ENCODE data around the gene LIME1.

The LIME1 gene

GRCh38 chr20:63748070-63748933, 11.8 kb downstream of the LIME1 start:
- no peaks in the 10 kb centered on the region for H3K36me3 ChIP-seq (ENCODE audit: control insufficient read depth in 2 of 2, insufficient read depth in 2 of 2, low read length in 2 of 2)
- H3K27ac ChIP-seq (ENCODE audit: low read length): no peak overlapping the region

GRCh38 chr20:63748934-63749270, 12.4 kb downstream of the LIME1 start:
- Histone ChIP-seq H3K27ac (ENCODE audit: low read length) (no peak overlapping the region), H3K4me1 (ENCODE audit: control insufficient read depth, insufficient read depth, low read length) (no peaks in the 10 kb centered on the region), H3K9ac (ENCODE audit: low read length in 2 of 2) (no peak overlapping the region), H3K36me3 (ENCODE audit: control insufficient read depth in 2 of 2, insufficient read depth in 2 of 2, low read length in 2 of 2) (no peaks in the 10 kb centered on the region), H3K9me3 (ENCODE audit: control insufficient read depth in 2 of 2, low read length in 2 of 2) (no peaks in the 10 kb centered on the region), H3K4me3 (ENCODE audit: low read length in 2 of 2) (no peak overlapping the region), H3K27me3 (ENCODE audit: control insufficient read depth in 1 of 2, insufficient read depth in 2 of 2, low read length in 2 of 2) (no peaks in the 10 kb centered on the region)

More at GRCh38 chr20:63748070-63748933, 11.8 kb downstream of the LIME1 start:
- Histone ChIP-seq H3K4me3 (ENCODE audit: low read length in 2 of 2) (no peak overlapping the region), H3K9ac (ENCODE audit: low read length in 2 of 2) (no peak overlapping the region), H3K27me3 (ENCODE audit: control insufficient read depth in 1 of 2, insufficient read depth in 2 of 2, low read length in 2 of 2) (no peaks in the 10 kb centered on the region), H3K4me1 (ENCODE audit: control insufficient read depth, insufficient read depth, low read length) (no peaks in the 10 kb centered on the region), H3K9me3 (ENCODE audit: control insufficient read depth in 2 of 2, low read length in 2 of 2) (no peaks in the 10 kb centered on the region)

GRCh38 chr20:63749597-63750508, 13.4 kb downstream of the LIME1 start:
- Histone ChIP-seq H3K9me3 (ENCODE audit: control insufficient read depth in 2 of 2, low read length in 2 of 2) (no peaks in the 10 kb centered on the region), H3K4me1 (ENCODE audit: control insufficient read depth, insufficient read depth, low read length) (no peaks in the 10 kb centered on the region), H3K27me3 (ENCODE audit: control insufficient read depth in 1 of 2, insufficient read depth in 2 of 2, low read length in 2 of 2) (no peaks in the 10 kb centered on the region), H3K36me3 (ENCODE audit: control insufficient read depth in 2 of 2, insufficient read depth in 2 of 2, low read length in 2 of 2) (no peaks in the 10 kb centered on the region), H3K4me3 (ENCODE audit: low read length in 2 of 2) (no peak overlapping the region), H3K9ac (ENCODE audit: low read length in 2 of 2) (no peak overlapping the region), H3K27ac (ENCODE audit: low read length) (no peak overlapping the region)

GRCh38 chr20:63750807-63751470, 14.5 kb downstream of the LIME1 start:
- no peak overlapping the region for H3K9ac ChIP-seq (ENCODE audit: low read length in 2 of 2)
- no peaks in the 10 kb centered on the region for H3K27me3 ChIP-seq (ENCODE audit: control insufficient read depth in 1 of 2, insufficient read depth in 2 of 2, low read length in 2 of 2)
- H3K4me1 ChIP-seq (ENCODE audit: control insufficient read depth, insufficient read depth, low read length): no peaks in the 10 kb centered on the region
- H3K4me3 ChIP-seq (ENCODE audit: low read length in 2 of 2): no peak overlapping the region
- H3K36me3 ChIP-seq (ENCODE audit: control insufficient read depth in 2 of 2, insufficient read depth in 2 of 2, low read length in 2 of 2): no peaks in the 10 kb centered on the region
- no peaks in the 10 kb centered on the region for H3K9me3 ChIP-seq (ENCODE audit: control insufficient read depth in 2 of 2, low read length in 2 of 2)
- no peak overlapping the region for H3K27ac ChIP-seq (ENCODE audit: low read length)

GRCh38 chr20:63751471-63752271, 15.2 kb downstream of the LIME1 start:
- Histone ChIP-seq H3K4me3 (ENCODE audit: low read length in 2 of 2) (no peak overlapping the region), H3K27me3 (ENCODE audit: control insufficient read depth in 1 of 2, insufficient read depth in 2 of 2, low read length in 2 of 2) (no peaks in the 10 kb centered on the region), H3K9me3 (ENCODE audit: control insufficient read depth in 2 of 2, low read length in 2 of 2) (no peaks in the 10 kb centered on the region), H3K4me1 (ENCODE audit: control insufficient read depth, insufficient read depth, low read length) (no peaks in the 10 kb centered on the region), H3K36me3 (ENCODE audit: control insufficient read depth in 2 of 2, insufficient read depth in 2 of 2, low read length in 2 of 2) (no peaks in the 10 kb centered on the region), H3K9ac (ENCODE audit: low read length in 2 of 2) (no peak overlapping the region), H3K27ac (ENCODE audit: low read length) (no peak overlapping the region)

- no peaks in the 10 kb centered on the region for H3K27me3 ChIP-seq (ENCODE audit: control insufficient read depth in 1 of 2, insufficient read depth in 2 of 2, low read length in 2 of 2)
- H3K27ac ChIP-seq (ENCODE audit: low read length): no peak overlapping the region
- no peaks in the 10 kb centered on the region for H3K36me3 ChIP-seq (ENCODE audit: control insufficient read depth in 2 of 2, insufficient read depth in 2 of 2, low read length in 2 of 2)
These were observed 16.1 kb downstream of the LIME1 start for GRCh38 chr20:63752411-63753101.

GRCh38 chr20:63753381-63753780, 16.9 kb downstream of the LIME1 start:
- Histone ChIP-seq H3K9ac (ENCODE audit: low read length in 2 of 2) (no peak overlapping the region), H3K4me1 (ENCODE audit: control insufficient read depth, insufficient read depth, low read length) (no peaks in the 10 kb centered on the region), H3K9me3 (ENCODE audit: control insufficient read depth in 2 of 2, low read length in 2 of 2) (no peaks in the 10 kb centered on the region), H3K27ac (ENCODE audit: low read length) (no peak overlapping the region), H3K4me3 (ENCODE audit: low read length in 2 of 2) (no peak overlapping the region), H3K36me3 (ENCODE audit: control insufficient read depth in 2 of 2, insufficient read depth in 2 of 2, low read length in 2 of 2) (no peaks in the 10 kb centered on the region), H3K27me3 (ENCODE audit: control insufficient read depth in 1 of 2, insufficient read depth in 2 of 2, low read length in 2 of 2) (no peaks in the 10 kb centered on the region)

More at GRCh38 chr20:63752411-63753101, 16.1 kb downstream of the LIME1 start:
- no peaks in the 10 kb centered on the region for H3K9me3 ChIP-seq (ENCODE audit: control insufficient read depth in 2 of 2, low read length in 2 of 2)
- no peaks in the 10 kb centered on the region for H3K4me1 ChIP-seq (ENCODE audit: control insufficient read depth, insufficient read depth, low read length)
- H3K4me3 ChIP-seq (ENCODE audit: low read length in 2 of 2): no peak overlapping the region
- H3K9ac ChIP-seq (ENCODE audit: low read length in 2 of 2): no peak overlapping the region

- H3K36me3 ChIP-seq (ENCODE audit: control insufficient read depth in 2 of 2, insufficient read depth in 2 of 2, low read length in 2 of 2): no peaks in the 10 kb centered on the region
- no peaks in the 10 kb centered on the region for H3K9me3 ChIP-seq (ENCODE audit: control insufficient read depth in 2 of 2, low read length in 2 of 2)
- H3K4me3 ChIP-seq (ENCODE audit: low read length in 2 of 2): no peak overlapping the region
- no peaks in the 10 kb centered on the region for H3K4me1 ChIP-seq (ENCODE audit: control insufficient read depth, insufficient read depth, low read length)
- no peak overlapping the region for H3K9ac ChIP-seq (ENCODE audit: low read length in 2 of 2)
- no peaks in the 10 kb centered on the region for H3K27me3 ChIP-seq (ENCODE audit: control insufficient read depth in 1 of 2, insufficient read depth in 2 of 2, low read length in 2 of 2)
- no peak overlapping the region for H3K27ac ChIP-seq (ENCODE audit: low read length)
These were observed 17.5 kb downstream of the LIME1 start for GRCh38 chr20:63754008-63754407.

- Histone ChIP-seq H3K4me3 (ENCODE audit: low read length in 2 of 2) (no peak overlapping the region), H3K27me3 (ENCODE audit: control insufficient read depth in 1 of 2, insufficient read depth in 2 of 2, low read length in 2 of 2) (no peaks in the 10 kb centered on the region), H3K36me3 (ENCODE audit: control insufficient read depth in 2 of 2, insufficient read depth in 2 of 2, low read length in 2 of 2) (no peaks in the 10 kb centered on the region), H3K9me3 (ENCODE audit: control insufficient read depth in 2 of 2, low read length in 2 of 2) (no peaks in the 10 kb centered on the region), H3K27ac (ENCODE audit: low read length) (no peak overlapping the region), H3K9ac (ENCODE audit: low read length in 2 of 2) (no peak overlapping the region), H3K4me1 (ENCODE audit: control insufficient read depth, insufficient read depth, low read length) (no peaks in the 10 kb centered on the region)
These were observed 19.6 kb downstream of the LIME1 start for GRCh38 chr20:63755933-63756647.

Data from stomach smooth muscle (tissue), 2 donors.